Transverse colon (tissue), 3 donors: ENCODE data around the gene TAF1.

ENCODE experiments used
- POLR2A ChIP-seq: fragments of 450-650 bp; IDR thresholded peaks from one replicate; pipeline ENCODE4 v1.6.1; 2016; ENCODE audit warnings: antibody characterized with exemption, mild to moderate bottlenecking, moderate library complexity
- TF ChIP-seq, protein P1 (sequence below), 5 experiments: fragments of 200-600 bp in 3 of 5; fragments of 450-650 bp in 2 of 5; sonication (generic) in 3 of 5; IDR thresholded peaks; 1 replicate in 2 of 5; 2 replicates in 3 of 5; pipeline ENCODE4 v1.5.1; 2016 to 2017; ENCODE audit warnings: antibody characterized with exemption in 5 of 5, inconsistent platforms in 3 of 5, mild to moderate bottlenecking in 2 of 5, moderate library complexity in 1 of 5

GRCh38 chrX:71450433-71451106, 84.4 kb downstream of the TAF1 start:
- TF ChIP-seq, protein P1, sequence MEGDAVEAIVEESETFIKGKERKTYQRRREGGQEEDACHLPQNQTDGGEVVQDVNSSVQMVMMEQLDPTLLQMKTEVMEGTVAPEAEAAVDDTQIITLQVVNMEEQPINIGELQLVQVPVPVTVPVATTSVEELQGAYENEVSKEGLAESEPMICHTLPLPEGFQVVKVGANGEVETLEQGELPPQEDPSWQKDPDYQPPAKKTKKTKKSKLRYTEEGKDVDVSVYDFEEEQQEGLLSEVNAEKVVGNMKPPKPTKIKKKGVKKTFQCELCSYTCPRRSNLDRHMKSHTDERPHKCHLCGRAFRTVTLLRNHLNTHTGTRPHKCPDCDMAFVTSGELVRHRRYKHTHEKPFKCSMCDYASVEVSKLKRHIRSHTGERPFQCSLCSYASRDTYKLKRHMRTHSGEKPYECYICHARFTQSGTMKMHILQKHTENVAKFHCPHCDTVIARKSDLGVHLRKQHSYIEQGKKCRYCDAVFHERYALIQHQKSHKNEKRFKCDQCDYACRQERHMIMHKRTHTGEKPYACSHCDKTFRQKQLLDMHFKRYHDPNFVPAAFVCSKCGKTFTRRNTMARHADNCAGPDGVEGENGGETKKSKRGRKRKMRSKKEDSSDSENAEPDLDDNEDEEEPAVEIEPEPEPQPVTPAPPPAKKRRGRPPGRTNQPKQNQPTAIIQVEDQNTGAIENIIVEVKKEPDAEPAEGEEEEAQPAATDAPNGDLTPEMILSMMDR (IDR thresholded peaks at IDR 0.05), result no peak
- TF ChIP-seq POLR2A, result no peak
